Endothelial cell (in vitro differentiated cells): ENCODE results near the gene BHLHA15. TPM values are rescaled to one million over a fixed set of nuclear protein-coding genes. Genes with fewer than 3 reads are reported as not detected.

ENCODE experiments used
- DNase-seq: peaks from one replicate; pipeline ENCODE4 v3.0.0; 2021; ENCODE audit warnings: low spot score
- H3K27ac Mint-ChIP-seq: one replicate; pipeline ENCODE4 v1.8.0; 2021; ENCODE audit warnings: mixed read lengths, inconsistent platforms; ENCODE audit not compliant: unreplicated experiment
- H3K27me3 Mint-ChIP-seq: one replicate; pipeline ENCODE4 v1.8.0; 2021; ENCODE audit warnings: mild to moderate bottlenecking, moderate library complexity, mixed read lengths, inconsistent platforms; ENCODE audit not compliant: unreplicated experiment
- H3K36me3 Mint-ChIP-seq: one replicate; pipeline ENCODE4 v1.8.0; 2021; ENCODE audit warnings: mild to moderate bottlenecking, low read depth, mixed read lengths, inconsistent platforms; ENCODE audit not compliant: unreplicated experiment
- H3K4me1 Mint-ChIP-seq: one replicate; pipeline ENCODE4 v1.8.0; 2021; ENCODE audit warnings: mild to moderate bottlenecking, mixed read lengths, inconsistent platforms; ENCODE audit not compliant: unreplicated experiment
- H3K4me3 Mint-ChIP-seq: one replicate; pipeline ENCODE4 v1.8.0; 2021; ENCODE audit warnings: mild to moderate bottlenecking, mixed read lengths, inconsistent platforms; ENCODE audit not compliant: unreplicated experiment
- H3K9me3 Mint-ChIP-seq: one replicate; pipeline ENCODE4 v1.8.0; 2021; ENCODE audit warnings: mixed read lengths, inconsistent platforms; ENCODE audit not compliant: unreplicated experiment
- total RNA-seq: library from RNA; stranded (reverse); fragmentation: NEBNext Ultra II Directional; extraction: Animal tissue kit (Norgen Biotek cat#: 25700); gene quantifications from one replicate; pipeline ENCODE4 v1.2.1, GENCODE V29; 2021; ENCODE audit not compliant: unreplicated experiment
- TF ChIP-seq, protein P1 (sequence below): fragments of 200-600 bp; sonication (generic); IDR thresholded peaks from one replicate; pipeline ENCODE4 v1.5.0; 2021; ENCODE audit warnings: antibody characterized with exemption; ENCODE audit not compliant: unreplicated experiment

The BHLHA15 gene
- total RNA-seq, 1 donor from 2014 or later, result 1.2 TPM

DNA sequence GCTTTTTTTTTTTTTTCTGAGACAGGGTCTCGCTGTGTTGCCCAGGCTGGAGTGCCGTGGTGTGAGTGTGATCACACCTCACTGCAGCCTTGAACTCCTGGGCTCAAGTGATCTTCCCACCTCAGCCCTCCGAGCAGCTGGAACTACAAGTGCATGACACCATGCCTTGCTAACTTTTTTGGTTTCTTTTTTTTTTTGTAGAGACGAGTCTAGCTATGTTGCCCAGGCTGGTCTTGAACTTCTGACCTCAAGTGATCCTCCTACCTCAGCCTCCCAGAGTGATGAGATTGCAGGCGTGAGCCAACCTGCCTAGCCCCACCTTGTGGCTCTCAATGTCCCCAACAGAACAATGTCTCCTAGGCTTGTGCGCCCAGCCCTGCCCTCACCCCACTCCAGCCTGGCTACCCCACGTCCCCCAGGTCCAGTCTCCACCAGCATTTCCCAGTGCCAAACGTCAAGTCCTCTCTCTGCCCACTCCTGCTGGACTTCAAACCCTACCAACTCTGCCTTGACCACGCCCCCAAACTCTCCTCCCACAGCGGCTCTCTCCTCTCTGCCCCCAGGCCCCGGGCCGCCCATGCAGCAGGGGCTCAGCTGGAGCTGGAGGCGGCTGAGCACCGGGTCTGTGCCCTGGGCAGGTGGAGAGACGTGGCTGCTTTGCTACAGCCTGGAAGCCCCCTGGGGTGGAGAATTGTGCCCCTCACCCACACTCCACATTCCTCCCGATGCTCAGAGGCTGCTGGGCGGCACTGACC, 18.9 kb downstream of the BHLHA15 start:
- Mint-ChIP-seq H3K9me3 (no peaks in the 10 kb centered on the region), H3K4me3 (peak overlapping the region; percentile 65), H3K27me3 (peaks cover 5% of the 10 kb centered on the region), H3K27ac (peak overlapping the region; percentile 30), H3K4me1 (no peaks in the 10 kb centered on the region), H3K36me3 (peaks cover 27% of the 10 kb centered on the region)
- TF ChIP-seq, protein P1, sequence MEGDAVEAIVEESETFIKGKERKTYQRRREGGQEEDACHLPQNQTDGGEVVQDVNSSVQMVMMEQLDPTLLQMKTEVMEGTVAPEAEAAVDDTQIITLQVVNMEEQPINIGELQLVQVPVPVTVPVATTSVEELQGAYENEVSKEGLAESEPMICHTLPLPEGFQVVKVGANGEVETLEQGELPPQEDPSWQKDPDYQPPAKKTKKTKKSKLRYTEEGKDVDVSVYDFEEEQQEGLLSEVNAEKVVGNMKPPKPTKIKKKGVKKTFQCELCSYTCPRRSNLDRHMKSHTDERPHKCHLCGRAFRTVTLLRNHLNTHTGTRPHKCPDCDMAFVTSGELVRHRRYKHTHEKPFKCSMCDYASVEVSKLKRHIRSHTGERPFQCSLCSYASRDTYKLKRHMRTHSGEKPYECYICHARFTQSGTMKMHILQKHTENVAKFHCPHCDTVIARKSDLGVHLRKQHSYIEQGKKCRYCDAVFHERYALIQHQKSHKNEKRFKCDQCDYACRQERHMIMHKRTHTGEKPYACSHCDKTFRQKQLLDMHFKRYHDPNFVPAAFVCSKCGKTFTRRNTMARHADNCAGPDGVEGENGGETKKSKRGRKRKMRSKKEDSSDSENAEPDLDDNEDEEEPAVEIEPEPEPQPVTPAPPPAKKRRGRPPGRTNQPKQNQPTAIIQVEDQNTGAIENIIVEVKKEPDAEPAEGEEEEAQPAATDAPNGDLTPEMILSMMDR, result no peak
- DNase-seq, result no peak

DNA sequence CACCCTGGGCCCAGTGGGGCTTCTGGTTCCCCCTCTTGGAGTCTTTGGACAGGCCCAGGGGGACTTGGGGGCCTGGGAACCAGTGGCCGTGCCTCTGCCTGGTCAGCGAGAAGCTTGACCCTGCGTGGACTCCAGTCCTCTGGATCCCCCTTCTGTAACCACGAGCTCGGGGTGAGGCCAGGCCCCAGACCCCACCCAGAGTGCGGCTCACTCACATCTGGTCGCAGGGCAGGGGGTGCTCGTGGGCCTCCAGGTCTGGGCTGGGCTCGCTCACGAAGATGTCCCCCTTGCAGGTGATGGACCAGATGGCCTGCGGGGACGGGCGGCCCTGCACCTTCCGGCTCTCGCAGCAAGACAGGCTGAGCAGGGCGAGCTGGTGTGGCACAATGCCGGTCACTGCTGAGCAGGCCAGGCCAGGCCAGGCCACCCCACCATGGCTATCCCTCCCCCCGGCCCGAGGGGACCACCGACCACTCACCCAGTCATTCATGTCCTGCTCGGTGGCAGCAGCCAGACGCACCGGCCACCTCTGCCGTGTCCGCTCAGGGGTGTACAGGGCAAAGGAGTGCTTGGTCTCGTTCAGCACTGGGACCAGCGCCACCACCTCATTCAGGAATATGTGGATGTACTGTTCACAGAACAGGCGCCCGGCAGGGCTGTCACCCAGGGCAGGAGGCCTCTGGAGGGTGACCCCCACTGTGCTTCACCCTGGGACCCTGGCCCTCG, 19.7 kb downstream of the BHLHA15 start:
- Mint-ChIP-seq H3K27me3 (peaks cover 5% of the 10 kb centered on the region), H3K4me1 (no peaks in the 10 kb centered on the region), H3K27ac (no peak overlapping the region), H3K36me3 (peaks cover 22% of the 10 kb centered on the region), H3K4me3 (no peak overlapping the region), H3K9me3 (no peaks in the 10 kb centered on the region)
- no peak for DNase-seq
- TF ChIP-seq, protein P1, result no peak

DNA sequence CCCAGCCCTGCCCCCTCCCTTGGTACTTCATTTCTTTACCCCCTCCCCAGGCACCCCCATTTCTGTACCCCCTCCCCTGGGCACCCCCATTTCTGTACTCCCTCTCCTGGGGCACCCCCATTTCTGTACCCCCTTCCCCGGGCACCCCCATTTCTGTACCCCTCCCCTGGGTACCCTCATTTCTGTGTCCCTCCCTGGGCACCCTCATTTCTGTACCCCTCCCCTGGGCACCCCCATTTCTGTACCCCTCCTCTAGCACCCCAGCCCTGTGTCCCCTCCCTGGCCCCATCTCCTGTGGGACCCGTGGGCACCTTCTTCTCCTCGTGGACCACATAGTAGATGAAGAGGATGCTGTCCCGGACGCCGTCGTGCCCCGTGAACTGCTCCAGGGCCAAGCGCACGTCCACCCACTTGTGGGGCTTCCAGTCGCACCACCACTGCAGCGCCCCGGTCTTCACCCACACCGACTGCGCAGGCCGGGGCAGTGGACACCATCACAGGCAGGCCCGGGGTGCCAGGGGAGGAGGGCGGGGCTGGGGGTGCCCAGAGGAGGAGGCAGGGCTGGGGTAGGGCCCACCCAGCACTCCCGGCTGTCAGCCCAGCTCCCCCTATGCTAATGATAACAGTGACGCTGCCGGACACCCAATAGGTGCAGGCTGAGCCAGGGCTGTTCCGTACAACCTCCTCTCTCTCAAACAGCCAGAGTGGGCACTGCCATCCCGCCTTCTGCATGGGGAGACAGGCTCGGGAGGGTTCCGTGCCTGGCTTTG, 20.4 kb downstream of the BHLHA15 start:
- Mint-ChIP-seq H3K27ac (no peak overlapping the region), H3K4me1 (no peaks in the 10 kb centered on the region), H3K4me3 (no peak overlapping the region), H3K27me3 (peaks cover 5% of the 10 kb centered on the region), H3K9me3 (no peaks in the 10 kb centered on the region), H3K36me3 (peaks cover 17% of the 10 kb centered on the region)
- no peak for DNase-seq
- TF ChIP-seq, protein P1, result no peak

DNA sequence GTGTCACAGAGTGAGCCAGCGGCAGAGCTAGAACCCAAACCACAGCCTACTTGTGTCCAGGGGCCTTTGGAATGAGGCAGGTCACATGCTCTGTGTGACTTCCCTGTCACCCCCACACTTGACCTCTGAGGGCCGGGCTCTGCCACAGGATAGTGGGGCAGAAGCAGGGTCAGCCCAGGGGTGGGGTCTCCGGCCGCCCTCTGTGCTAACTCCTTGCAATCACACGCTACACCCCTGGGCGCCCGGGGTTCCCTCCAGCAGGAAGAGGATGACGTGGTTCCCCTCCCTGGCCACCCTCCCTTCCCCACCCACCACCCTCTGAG, 21.0 kb downstream of the BHLHA15 start:
- TF ChIP-seq, protein P1, result no peak
- DNase-seq, result no peak

DNA sequence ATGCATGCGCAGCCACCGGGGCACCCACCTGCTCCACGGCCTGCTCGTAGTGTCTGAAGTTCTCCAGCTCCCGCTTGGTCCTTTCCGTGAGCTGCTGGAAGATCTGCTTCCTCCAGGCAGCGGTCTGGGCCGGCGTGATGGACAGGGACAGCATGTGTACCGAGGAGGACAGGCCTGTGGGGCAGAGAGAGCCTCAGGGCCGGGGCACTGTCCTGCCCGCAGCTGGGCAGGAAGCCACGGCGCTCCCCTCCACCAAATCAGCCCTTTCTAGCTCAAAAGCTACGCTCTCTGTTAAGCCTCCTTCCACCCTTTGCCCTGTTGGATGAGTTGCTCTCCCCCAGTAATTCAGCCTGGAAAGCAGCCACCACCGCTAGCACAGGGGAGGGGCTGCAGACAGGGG, 21.6 kb downstream of the BHLHA15 start:
- Mint-ChIP-seq H3K27ac (no peak overlapping the region), H3K4me1 (no peaks in the 10 kb centered on the region), H3K4me3 (no peak overlapping the region), H3K36me3 (peaks cover 17% of the 10 kb centered on the region), H3K27me3 (peaks cover 5% of the 10 kb centered on the region), H3K9me3 (no peaks in the 10 kb centered on the region)
- TF ChIP-seq, protein P1, result no peak
- no peak for DNase-seq

More for the DNA sequence above, 21.0 kb downstream of the BHLHA15 start:
- Mint-ChIP-seq H3K9me3 (no peaks in the 10 kb centered on the region), H3K27ac (no peak overlapping the region), H3K36me3 (peaks cover 17% of the 10 kb centered on the region), H3K4me1 (no peaks in the 10 kb centered on the region), H3K4me3 (no peak overlapping the region), H3K27me3 (peaks cover 5% of the 10 kb centered on the region)
